Urothelium cell line (cell line): ENCODE measurements around the gene MAGI1.
A peak's percentile ranks its signal among the peaks of the same experiment; 100 is the strongest.

Experiments
- DNase-seq: peaks from one replicate; pipeline ENCODE4 v3.0.0; 2011; ENCODE audit warnings: low spot score, mixed read lengths
- FAIRE-seq: peaks from 2 replicates; lab custom pipeline; 2011; peaks lifted over from hg19 to GRCh38; lab: Jason Lieb, UNC

The MAGI1 gene

GRCh38 chr3:65854606-65855304, 184.0 kb downstream of the MAGI1 start:
- FAIRE-seq (no peak), DNase-seq (no peak)

GRCh38 chr3:65851827-65852226, 186.9 kb downstream of the MAGI1 start:
- FAIRE-seq (no peak), DNase-seq (no peak)

GRCh38 chr3:65850261-65850660, 188.5 kb downstream of the MAGI1 start:
- FAIRE-seq (no peak), DNase-seq (no peak)

DNA sequence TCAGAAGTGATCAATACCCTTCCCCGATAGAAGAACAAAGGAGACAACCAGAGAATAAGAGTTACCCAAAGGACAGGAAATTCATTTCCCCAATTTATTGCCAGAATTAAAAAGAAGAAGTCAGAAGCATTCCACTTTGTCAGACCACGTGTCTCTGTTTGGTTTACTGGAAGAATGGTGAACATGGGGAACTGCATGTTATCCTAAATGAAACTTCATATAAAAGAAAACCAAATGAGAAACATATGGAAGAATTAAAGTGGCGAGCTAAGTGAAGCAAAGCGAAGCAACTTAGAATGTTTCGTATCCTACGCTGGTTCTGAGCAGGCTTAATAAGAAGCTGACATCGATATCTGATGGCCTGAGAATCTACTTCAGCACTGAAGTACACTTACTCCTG, 190.7 kb downstream of the MAGI1 start:
- FAIRE-seq (no peak), DNase-seq (no peak)

DNA sequence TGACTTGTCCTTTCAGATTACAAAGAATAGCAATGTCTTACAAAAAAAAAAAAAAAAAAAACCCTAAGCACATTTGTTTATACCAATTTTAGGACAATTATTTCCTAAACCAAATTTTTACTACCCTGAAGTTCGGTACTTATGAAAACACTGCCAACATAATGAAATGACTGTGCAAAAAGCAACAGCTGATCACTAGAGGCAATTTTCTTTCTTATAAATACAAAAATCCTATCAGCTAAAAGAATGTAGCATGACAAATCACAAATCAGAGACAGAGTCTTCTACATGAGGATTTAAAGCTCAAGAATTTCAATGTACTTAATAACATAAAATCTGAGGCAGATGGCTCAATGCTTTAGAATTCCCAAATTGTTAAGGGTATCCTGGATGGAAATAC, 191.8 kb downstream of the MAGI1 start:
- DNase-seq (no peak), FAIRE-seq (no peak)

DNA sequence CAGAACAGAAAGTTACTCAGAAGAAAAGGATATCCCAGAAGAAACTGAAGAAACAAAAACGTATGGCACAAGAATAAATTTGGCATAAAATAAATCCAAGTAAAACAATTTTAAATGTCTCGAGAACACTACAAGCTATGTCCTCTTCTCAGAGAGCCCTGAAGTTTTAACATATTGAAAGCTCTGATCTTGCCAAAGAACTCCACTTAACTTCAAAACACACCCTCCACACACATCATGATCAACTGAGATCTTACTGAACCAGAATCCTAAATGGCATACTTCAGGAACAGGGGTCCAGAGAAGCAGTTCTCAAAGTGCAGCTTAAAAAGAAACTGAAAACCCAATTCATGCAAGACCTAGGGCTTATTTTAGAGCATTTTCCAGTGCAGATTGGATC, 194.3 kb downstream of the MAGI1 start:
- FAIRE-seq (no peak), DNase-seq (no peak)

DNA sequence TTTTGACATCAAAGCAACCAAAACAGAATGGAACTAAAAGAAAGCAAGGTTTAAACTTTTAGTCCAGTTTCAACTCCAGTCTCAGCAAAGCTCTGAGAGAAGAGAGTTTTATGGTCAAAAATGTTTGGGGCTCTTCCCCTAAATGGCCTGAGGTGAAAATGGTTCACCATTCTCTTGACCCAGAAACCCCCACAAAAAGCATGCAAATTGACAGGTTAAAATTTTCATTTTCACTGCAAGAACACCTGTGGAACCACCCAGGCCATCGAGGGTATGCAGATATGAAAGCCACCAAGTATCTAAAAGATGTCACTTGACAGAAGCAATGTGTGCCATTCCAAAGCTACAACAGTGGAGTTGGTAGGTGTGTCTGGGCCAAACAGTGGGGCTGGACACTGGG, 195.0 kb downstream of the MAGI1 start:
- DNase-seq (no peak), FAIRE-seq (no peak)

GRCh38 chr3:65837604-65838003, 201.1 kb downstream of the MAGI1 start:
- DNase-seq: no peak
- FAIRE-seq: no peak

DNA sequence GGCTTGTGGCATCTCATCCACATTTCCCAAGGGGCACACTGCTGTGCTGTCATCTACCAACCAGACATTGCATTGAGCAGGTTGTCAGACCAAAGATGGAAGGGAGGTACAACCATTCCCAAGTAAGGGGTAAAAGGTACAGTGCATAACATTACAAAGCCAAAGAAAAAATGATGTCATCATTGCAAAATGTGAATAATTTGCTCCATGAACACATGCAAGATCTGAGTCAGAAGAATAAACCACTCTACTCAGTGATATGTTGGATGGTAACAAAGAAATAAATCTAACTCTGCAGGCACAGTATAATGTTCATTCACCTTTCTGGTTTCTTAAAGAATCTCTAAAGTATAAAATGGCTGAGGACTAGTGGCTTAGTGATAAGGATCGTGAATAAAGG, 202.7 kb downstream of the MAGI1 start:
- FAIRE-seq (peak; percentile 32), DNase-seq (peak; percentile 13)

GRCh38 chr3:65833761-65834505, 204.8 kb downstream of the MAGI1 start:
- FAIRE-seq: no peak
- peak; percentile 46 for DNase-seq

- DNase-seq (no peak), FAIRE-seq (no peak)
These were observed 206.8 kb downstream of the MAGI1 start for GRCh38 chr3:65831733-65832425.

GRCh38 chr3:65830948-65831732, 207.6 kb downstream of the MAGI1 start:
- no peak for DNase-seq
- no peak for FAIRE-seq

DNA sequence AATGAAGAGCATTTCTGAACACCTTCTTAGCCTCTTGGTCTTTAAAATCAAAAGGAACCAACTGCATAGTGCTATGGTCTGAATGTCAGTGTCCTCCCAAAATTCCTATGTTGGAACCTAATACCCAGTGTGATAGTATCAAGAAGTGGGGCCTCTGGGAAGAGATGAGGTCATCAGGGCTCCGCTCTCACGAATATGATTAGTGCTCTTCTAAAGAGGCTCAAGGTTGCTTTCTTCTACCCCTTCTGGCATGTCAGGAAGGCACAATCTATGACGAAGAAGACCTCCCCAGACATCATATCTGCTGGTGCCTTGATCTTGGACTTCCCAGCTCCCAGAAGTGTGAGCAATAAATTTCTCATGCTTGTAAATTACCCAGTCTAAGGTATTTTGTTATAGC, 209.5 kb downstream of the MAGI1 start:
- FAIRE-seq: no peak

GRCh38 chr3:65828706-65829105, 210.0 kb downstream of the MAGI1 start:
- FAIRE-seq: no peak
- DNase-seq: peak; percentile 53

More for the DNA sequence above, 209.5 kb downstream of the MAGI1 start:
- no peak for DNase-seq

GRCh38 chr3:65827076-65827475, 211.6 kb downstream of the MAGI1 start:
- FAIRE-seq (no peak), DNase-seq (no peak)

GRCh38 chr3:65824166-65824565, 214.6 kb downstream of the MAGI1 start:
- FAIRE-seq (no peak), DNase-seq (no peak)

- FAIRE-seq (no peak), DNase-seq (no peak)
These were observed 218.1 kb downstream of the MAGI1 start for GRCh38 chr3:65820600-65820999.

DNA sequence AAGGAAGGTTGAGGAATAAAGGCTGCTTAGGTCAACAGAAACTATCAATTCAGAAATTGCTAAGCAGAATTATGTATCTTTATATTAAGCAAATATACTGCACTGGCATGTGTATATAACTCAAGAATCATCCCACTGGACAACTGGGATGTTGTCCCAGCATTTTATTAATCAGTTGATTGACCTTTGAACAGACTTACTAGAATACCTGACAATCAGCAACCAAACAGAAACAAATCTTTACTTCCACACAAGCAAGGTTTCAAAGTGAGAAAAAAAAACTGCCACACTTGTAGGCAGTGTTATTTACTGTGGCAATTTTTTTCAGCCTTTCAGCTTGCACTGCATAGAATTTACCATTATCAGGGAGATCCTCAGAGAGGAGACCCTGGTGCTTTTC, 218.8 kb downstream of the MAGI1 start:
- no peak for FAIRE-seq

DNA sequence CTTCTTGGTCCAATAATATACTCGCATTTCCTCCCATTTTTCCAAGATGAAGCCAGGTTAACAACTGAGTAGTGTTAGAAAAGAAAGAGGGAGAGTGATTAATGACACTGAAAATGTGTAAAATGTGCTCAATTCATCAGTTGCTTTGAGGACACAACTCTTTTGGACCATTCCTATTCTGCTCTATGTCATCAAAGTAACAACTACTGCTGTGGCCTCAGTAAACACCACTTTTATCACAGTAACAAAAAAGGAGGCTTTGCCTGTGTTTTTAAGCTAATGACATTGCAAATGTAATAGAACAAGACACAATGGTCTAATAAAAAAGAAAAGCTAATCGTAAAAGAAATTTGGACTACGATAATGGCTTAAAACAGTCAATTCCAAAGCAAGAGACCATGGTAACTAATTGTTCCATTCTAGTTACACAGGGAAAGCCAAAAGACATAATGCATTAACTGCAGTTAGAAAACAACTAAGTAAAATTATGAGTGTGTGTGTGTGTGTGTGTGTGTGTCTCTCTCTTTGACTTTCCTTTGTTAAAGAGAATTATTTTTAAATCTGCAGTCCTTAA, 221.1 kb downstream of the MAGI1 start:
- FAIRE-seq (no peak), DNase-seq (no peak)

More for the DNA sequence above, 218.8 kb downstream of the MAGI1 start:
- DNase-seq: no peak

GRCh38 chr3:65816208-65816607, 222.5 kb downstream of the MAGI1 start:
- no peak for FAIRE-seq
- no peak for DNase-seq
